ENCODE results near the gene HSD3B7. TPM values are rescaled to one million over a fixed set of nuclear protein-coding genes. Genes with fewer than 3 reads are reported as not detected.
A peak's percentile ranks its signal among the peaks of the same experiment; 100 is the strongest.

The HSD3B7 gene
- total RNA-seq, 1 donor from 2014 or later: 2.0 TPM

DNA sequence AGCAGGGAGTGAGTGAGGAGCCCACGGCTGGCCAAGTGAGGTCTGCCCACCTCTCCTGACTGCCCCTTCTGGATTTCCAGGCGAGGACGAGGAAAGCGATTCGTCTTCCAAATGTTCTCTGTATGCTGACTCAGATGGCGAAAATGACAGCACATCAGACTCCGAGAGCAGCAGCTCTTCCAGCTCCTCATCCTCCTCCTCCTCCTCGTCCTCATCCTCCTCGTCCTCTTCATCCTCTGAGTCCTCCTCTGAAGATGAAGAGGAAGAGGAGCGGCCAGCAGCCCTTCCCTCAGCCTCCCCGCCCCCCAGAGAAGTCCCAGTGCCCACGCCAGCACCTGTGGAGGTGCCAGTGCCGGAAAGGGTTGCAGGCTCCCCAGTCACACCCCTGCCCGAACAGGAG is 13.7 kb upstream of the HSD3B7 start:
- peaks cover 7% of the 10 kb centered on the region for H3K9me3 Mint-ChIP-seq (ENCODE audit: unreplicated experiment)
- no peaks in the 10 kb centered on the region for H3K4me1 Mint-ChIP-seq (ENCODE audit: low read depth, unreplicated experiment)
- peaks cover 10% of the 10 kb centered on the region for H3K27me3 Mint-ChIP-seq (ENCODE audit: unreplicated experiment)
- TF ChIP-seq, protein P1, sequence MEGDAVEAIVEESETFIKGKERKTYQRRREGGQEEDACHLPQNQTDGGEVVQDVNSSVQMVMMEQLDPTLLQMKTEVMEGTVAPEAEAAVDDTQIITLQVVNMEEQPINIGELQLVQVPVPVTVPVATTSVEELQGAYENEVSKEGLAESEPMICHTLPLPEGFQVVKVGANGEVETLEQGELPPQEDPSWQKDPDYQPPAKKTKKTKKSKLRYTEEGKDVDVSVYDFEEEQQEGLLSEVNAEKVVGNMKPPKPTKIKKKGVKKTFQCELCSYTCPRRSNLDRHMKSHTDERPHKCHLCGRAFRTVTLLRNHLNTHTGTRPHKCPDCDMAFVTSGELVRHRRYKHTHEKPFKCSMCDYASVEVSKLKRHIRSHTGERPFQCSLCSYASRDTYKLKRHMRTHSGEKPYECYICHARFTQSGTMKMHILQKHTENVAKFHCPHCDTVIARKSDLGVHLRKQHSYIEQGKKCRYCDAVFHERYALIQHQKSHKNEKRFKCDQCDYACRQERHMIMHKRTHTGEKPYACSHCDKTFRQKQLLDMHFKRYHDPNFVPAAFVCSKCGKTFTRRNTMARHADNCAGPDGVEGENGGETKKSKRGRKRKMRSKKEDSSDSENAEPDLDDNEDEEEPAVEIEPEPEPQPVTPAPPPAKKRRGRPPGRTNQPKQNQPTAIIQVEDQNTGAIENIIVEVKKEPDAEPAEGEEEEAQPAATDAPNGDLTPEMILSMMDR (IDR thresholded peaks at IDR 0.05; ENCODE audit: partially characterized antibody, unreplicated experiment): no peak
- DNase-seq: no peak
- H3K4me3 Mint-ChIP-seq (ENCODE audit: unreplicated experiment): no peak overlapping the region
- peaks cover 13% of the 10 kb centered on the region for H3K36me3 Mint-ChIP-seq (ENCODE audit: unreplicated experiment)
- H3K27ac Mint-ChIP-seq (ENCODE audit: unreplicated experiment): no peak overlapping the region

DNA sequence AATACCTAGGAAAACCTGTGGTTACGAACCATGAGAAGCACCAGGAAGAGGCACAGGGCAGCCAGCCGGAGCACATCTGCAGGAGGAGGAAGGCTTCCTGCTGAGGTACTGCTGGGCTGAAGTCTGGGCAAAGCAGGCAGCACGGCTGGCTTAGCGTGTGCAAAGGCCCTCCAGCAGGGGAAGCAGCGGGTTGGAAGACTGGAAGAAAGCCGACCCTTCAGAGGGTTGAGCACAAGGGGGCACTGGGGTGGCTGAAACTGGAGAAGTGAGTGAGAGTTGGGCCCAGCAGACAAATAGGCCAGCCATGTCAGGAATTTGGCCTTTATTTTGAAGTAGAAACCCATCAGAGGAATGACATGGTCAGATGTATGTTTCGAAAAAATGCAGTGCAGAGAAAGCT is 12.1 kb upstream of the HSD3B7 start:
- peak overlapping the region; percentile 21 for H3K4me3 Mint-ChIP-seq (ENCODE audit: unreplicated experiment)
- H3K4me1 Mint-ChIP-seq (ENCODE audit: low read depth, unreplicated experiment): no peaks in the 10 kb centered on the region
- TF ChIP-seq, protein P1 (IDR thresholded peaks at IDR 0.05; ENCODE audit: partially characterized antibody, unreplicated experiment): no peak
- H3K9me3 Mint-ChIP-seq (ENCODE audit: unreplicated experiment): peaks cover 4% of the 10 kb centered on the region
- no peak for DNase-seq
- H3K36me3 Mint-ChIP-seq (ENCODE audit: unreplicated experiment): peaks cover 13% of the 10 kb centered on the region
- no peak overlapping the region for H3K27ac Mint-ChIP-seq (ENCODE audit: unreplicated experiment)
- peaks cover 8% of the 10 kb centered on the region for H3K27me3 Mint-ChIP-seq (ENCODE audit: unreplicated experiment)

DNA sequence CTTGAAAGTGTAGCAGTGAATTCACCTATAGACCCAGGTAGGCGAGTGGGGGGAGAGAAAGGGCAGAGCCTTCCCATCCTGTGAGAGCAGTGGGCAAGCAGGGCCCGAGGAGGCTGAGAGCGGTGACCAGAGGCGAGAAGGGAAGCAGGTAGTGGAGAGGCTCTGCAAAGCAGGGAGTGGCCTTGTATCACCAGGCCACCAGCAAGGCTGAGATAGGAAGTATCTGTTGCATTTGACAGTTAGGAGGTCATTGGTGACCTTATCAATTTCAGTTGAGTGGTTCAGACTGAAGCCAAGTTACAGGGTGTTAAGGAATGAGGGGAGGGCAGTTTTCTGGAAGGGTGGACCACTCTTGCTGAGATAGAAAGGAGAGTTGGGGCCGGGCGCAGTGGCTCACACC is 10.7 kb upstream of the HSD3B7 start:
- H3K27ac Mint-ChIP-seq (ENCODE audit: unreplicated experiment): no peak overlapping the region
- peaks cover 12% of the 10 kb centered on the region for H3K27me3 Mint-ChIP-seq (ENCODE audit: unreplicated experiment)
- no peak for DNase-seq
- TF ChIP-seq, protein P1 (IDR thresholded peaks at IDR 0.05; ENCODE audit: partially characterized antibody, unreplicated experiment): no peak
- peaks cover 13% of the 10 kb centered on the region for H3K36me3 Mint-ChIP-seq (ENCODE audit: unreplicated experiment)
- H3K9me3 Mint-ChIP-seq (ENCODE audit: unreplicated experiment): peaks cover 5% of the 10 kb centered on the region
- no peak overlapping the region for H3K4me3 Mint-ChIP-seq (ENCODE audit: unreplicated experiment)
- no peaks in the 10 kb centered on the region for H3K4me1 Mint-ChIP-seq (ENCODE audit: low read depth, unreplicated experiment)

DNA sequence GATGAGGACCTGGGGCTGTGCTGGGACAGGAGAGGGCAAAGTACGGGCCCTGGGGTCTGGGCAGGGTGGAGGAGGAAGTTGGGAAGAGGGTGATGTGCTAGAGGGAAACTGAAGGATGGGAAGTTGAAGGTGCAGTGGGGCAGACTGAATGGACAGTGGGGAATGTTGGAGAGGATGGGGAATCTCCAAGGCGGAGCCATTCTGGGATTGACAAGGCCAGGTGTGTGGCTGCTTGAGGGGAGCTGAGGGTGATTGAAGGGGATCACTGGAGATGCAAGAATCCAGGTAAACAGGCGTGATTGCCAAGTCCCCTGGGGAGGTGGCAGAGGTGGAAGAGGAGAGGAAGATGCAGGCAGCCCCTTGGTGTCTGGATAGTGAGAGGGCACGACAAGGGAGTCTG is 8.5 kb upstream of the HSD3B7 start:
- peaks cover 12% of the 10 kb centered on the region for H3K27me3 Mint-ChIP-seq (ENCODE audit: unreplicated experiment)
- no peak overlapping the region for H3K27ac Mint-ChIP-seq (ENCODE audit: unreplicated experiment)
- peaks cover 5% of the 10 kb centered on the region for H3K36me3 Mint-ChIP-seq (ENCODE audit: unreplicated experiment)
- TF ChIP-seq, protein P1 (IDR thresholded peaks at IDR 0.05; ENCODE audit: partially characterized antibody, unreplicated experiment): no peak
- H3K4me1 Mint-ChIP-seq (ENCODE audit: low read depth, unreplicated experiment): no peaks in the 10 kb centered on the region
- peaks cover 6% of the 10 kb centered on the region for H3K9me3 Mint-ChIP-seq (ENCODE audit: unreplicated experiment)
- DNase-seq: no peak
- H3K4me3 Mint-ChIP-seq (ENCODE audit: unreplicated experiment): no peak overlapping the region

DNA sequence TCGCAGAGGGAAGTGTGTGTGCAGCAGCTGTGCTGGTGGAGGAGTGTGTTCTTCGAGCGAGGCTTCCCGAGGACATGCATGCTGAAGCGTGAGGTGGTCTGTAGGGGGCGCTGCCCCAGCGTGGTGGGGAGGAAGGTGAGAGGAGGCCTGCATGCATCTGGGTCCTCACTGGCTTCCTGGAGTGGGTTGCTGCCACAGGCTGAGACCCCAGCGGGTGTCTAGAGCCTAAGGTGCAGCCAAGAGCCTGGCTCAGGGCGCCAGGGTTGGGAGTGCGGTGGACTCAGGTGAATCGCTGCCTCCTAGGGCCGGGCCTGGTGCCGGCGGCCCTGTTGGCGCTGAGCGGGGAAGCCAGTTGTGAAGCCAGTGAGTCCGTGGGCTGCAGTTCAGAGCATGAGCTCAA is 7.5 kb upstream of the HSD3B7 start:
- TF ChIP-seq, protein P1 (IDR thresholded peaks at IDR 0.05; ENCODE audit: partially characterized antibody, unreplicated experiment): peak; percentile 61
- H3K9me3 Mint-ChIP-seq (ENCODE audit: unreplicated experiment): peaks cover 8% of the 10 kb centered on the region
- no peaks in the 10 kb centered on the region for H3K4me1 Mint-ChIP-seq (ENCODE audit: low read depth, unreplicated experiment)
- H3K27ac Mint-ChIP-seq (ENCODE audit: unreplicated experiment): peak overlapping the region; percentile 43
- H3K4me3 Mint-ChIP-seq (ENCODE audit: unreplicated experiment): no peak overlapping the region
- peaks cover 12% of the 10 kb centered on the region for H3K27me3 Mint-ChIP-seq (ENCODE audit: unreplicated experiment)
- peak; percentile 69 for DNase-seq
- H3K36me3 Mint-ChIP-seq (ENCODE audit: unreplicated experiment): peaks cover 6% of the 10 kb centered on the region

Measured in glutamatergic neuron (in vitro differentiated cells).